Endothelial cell (in vitro differentiated cells): ENCODE results near the gene RASSF7. TPM values are rescaled to one million over a fixed set of nuclear protein-coding genes. Genes with fewer than 3 reads are reported as not detected.

ENCODE experiments used
- DNase-seq: peaks from one replicate; pipeline ENCODE4 v3.0.0; 2021; ENCODE audit warnings: low spot score
- H3K27ac Mint-ChIP-seq: one replicate; pipeline ENCODE4 v1.8.0; 2021; ENCODE audit warnings: mixed read lengths, inconsistent platforms; ENCODE audit not compliant: unreplicated experiment
- H3K27me3 Mint-ChIP-seq: one replicate; pipeline ENCODE4 v1.8.0; 2021; ENCODE audit warnings: mild to moderate bottlenecking, moderate library complexity, mixed read lengths, inconsistent platforms; ENCODE audit not compliant: unreplicated experiment
- H3K36me3 Mint-ChIP-seq: one replicate; pipeline ENCODE4 v1.8.0; 2021; ENCODE audit warnings: mild to moderate bottlenecking, low read depth, mixed read lengths, inconsistent platforms; ENCODE audit not compliant: unreplicated experiment
- H3K4me1 Mint-ChIP-seq: one replicate; pipeline ENCODE4 v1.8.0; 2021; ENCODE audit warnings: mild to moderate bottlenecking, mixed read lengths, inconsistent platforms; ENCODE audit not compliant: unreplicated experiment
- H3K4me3 Mint-ChIP-seq: one replicate; pipeline ENCODE4 v1.8.0; 2021; ENCODE audit warnings: mild to moderate bottlenecking, mixed read lengths, inconsistent platforms; ENCODE audit not compliant: unreplicated experiment
- H3K9me3 Mint-ChIP-seq: one replicate; pipeline ENCODE4 v1.8.0; 2021; ENCODE audit warnings: mixed read lengths, inconsistent platforms; ENCODE audit not compliant: unreplicated experiment
- total RNA-seq: library from RNA; stranded (reverse); fragmentation: NEBNext Ultra II Directional; extraction: Animal tissue kit (Norgen Biotek cat#: 25700); gene quantifications from one replicate; pipeline ENCODE4 v1.2.1, GENCODE V29; 2021; ENCODE audit not compliant: unreplicated experiment
- TF ChIP-seq, protein P1 (sequence below): fragments of 200-600 bp; sonication (generic); IDR thresholded peaks from one replicate; pipeline ENCODE4 v1.5.0; 2021; ENCODE audit warnings: antibody characterized with exemption; ENCODE audit not compliant: unreplicated experiment

Gene RASSF7
- total RNA-seq, 1 donor from 2014 or later, result 8.9 TPM

DNA sequence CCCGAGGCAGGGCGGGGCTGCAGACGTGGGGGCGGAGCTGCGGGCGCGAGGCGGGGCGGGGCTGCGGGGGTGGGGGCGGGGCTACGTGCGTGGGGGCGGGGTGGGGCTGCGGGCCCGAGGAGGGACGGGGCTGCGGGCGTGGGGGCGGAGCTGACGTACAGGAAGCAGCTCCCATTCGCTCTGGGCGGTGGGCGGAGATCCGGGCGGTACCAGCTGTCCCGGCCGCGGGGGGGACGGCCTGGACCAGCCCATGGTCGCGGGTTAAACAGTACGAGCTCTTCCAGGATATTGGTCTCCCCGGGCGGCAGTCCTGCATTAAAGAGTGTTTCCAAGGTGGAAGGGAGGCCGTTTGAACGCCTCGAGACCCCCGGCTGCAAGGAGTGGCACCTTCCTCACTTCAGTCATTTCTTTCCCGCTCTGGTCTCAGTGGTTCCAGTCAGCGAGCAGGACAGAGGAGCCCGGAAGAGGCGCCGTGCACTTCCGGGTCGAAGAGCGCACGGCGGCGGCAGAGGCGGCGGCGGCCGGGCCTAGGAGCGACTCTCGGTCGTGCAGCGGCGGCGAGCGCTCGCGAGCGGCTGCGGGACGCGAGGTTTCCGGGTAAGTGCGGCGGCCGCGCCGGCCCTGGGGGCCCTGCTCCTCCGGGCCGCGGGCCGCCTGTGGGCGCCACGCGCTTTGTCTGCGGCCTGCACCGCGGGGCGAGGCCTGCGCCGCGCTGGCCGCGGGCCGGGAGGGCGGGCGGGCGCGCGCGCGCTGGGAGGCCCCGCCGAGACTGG is 15.4 kb downstream of the RASSF7 start, which contains the start of gene PHRF1:
Gene PHRF1, plus strand, starts transcription at position 475 of the 773 bp plus-strand sequence. CDS start 5,043 bp downstream, outside the sequence.
- Mint-ChIP-seq H3K27ac (peak within 1 kb of the TSS; percentile 100), H3K4me3 (peak within 1 kb of the TSS; percentile 98), H3K27me3 (peaks cover 15% of the 10 kb centered on the region), H3K36me3 (peaks cover 7% of the 10 kb centered on the region), H3K9me3 (no peaks in the 10 kb centered on the region), H3K4me1 (peaks cover 21% of the 10 kb centered on the region)
- DNase-seq, result peak; percentile 91
- TF ChIP-seq, protein P1, sequence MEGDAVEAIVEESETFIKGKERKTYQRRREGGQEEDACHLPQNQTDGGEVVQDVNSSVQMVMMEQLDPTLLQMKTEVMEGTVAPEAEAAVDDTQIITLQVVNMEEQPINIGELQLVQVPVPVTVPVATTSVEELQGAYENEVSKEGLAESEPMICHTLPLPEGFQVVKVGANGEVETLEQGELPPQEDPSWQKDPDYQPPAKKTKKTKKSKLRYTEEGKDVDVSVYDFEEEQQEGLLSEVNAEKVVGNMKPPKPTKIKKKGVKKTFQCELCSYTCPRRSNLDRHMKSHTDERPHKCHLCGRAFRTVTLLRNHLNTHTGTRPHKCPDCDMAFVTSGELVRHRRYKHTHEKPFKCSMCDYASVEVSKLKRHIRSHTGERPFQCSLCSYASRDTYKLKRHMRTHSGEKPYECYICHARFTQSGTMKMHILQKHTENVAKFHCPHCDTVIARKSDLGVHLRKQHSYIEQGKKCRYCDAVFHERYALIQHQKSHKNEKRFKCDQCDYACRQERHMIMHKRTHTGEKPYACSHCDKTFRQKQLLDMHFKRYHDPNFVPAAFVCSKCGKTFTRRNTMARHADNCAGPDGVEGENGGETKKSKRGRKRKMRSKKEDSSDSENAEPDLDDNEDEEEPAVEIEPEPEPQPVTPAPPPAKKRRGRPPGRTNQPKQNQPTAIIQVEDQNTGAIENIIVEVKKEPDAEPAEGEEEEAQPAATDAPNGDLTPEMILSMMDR, result no peak

DNA sequence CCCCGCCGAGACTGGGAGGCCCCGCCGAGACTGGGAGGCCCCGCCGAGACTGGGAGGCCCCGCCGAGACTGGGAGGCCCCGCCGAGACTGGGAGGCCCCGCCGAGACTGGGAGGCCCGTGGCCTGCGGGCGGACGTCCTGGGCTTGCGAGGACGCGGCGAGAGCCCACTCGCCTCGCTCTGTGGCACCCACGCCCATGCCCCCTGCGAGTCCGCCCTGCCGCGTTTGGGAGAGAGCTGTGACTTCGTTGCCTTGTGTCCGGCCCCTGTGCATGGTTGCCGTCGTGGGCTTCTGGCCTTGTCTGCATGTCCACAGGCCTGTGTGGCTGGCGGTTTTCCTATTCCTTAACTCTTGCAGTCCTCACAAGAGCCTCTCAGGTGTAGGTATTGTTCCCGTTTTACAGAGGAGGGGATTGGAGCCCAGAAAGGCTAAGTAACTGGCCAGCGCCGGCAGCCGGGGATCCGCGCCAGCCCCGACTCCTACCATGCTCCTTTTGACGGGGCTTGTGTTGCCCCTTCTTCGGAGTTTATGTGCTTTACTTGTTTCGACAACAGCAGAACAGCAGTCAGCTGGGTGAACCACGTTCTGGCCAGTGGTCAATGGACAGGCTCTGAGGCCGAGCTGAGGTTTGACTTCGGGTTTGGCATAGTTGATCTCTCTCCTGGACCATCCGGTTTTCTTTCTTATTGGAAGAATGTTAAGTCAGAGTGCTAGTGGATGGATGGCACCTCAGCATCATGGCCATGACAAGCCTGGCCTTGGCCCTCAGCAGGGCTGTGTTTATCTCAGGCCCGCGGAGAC is 16.2 kb downstream of the RASSF7 start:
- TF ChIP-seq, protein P1, result no peak
- H3K27me3 Mint-ChIP-seq, result peaks cover 15% of the 10 kb centered on the region
- DNase-seq, result no peak
- peaks cover 7% of the 10 kb centered on the region for H3K36me3 Mint-ChIP-seq
- H3K9me3 Mint-ChIP-seq, result no peaks in the 10 kb centered on the region
- peak overlapping the region; percentile 88 for H3K27ac Mint-ChIP-seq
- H3K4me1 Mint-ChIP-seq, result peaks cover 21% of the 10 kb centered on the region
- H3K4me3 Mint-ChIP-seq, result peak overlapping the region; percentile 97

DNA sequence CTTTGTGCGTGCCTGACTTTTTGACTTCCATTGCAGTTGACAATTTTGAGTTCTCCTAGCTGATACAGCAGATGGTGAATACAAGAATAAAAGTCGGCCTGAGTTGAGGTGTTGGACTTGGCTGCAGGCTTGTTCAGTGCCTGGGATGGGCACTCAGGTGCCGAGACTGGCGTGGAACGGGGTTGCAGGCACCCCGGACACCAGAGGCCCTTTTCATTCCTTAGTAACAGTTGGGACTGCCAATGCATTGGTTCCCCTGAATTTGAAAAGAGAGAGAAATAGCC is 16.8 kb downstream of the RASSF7 start:
- peak overlapping the region; percentile 88 for H3K27ac Mint-ChIP-seq
- no peaks in the 10 kb centered on the region for H3K9me3 Mint-ChIP-seq

DNA sequence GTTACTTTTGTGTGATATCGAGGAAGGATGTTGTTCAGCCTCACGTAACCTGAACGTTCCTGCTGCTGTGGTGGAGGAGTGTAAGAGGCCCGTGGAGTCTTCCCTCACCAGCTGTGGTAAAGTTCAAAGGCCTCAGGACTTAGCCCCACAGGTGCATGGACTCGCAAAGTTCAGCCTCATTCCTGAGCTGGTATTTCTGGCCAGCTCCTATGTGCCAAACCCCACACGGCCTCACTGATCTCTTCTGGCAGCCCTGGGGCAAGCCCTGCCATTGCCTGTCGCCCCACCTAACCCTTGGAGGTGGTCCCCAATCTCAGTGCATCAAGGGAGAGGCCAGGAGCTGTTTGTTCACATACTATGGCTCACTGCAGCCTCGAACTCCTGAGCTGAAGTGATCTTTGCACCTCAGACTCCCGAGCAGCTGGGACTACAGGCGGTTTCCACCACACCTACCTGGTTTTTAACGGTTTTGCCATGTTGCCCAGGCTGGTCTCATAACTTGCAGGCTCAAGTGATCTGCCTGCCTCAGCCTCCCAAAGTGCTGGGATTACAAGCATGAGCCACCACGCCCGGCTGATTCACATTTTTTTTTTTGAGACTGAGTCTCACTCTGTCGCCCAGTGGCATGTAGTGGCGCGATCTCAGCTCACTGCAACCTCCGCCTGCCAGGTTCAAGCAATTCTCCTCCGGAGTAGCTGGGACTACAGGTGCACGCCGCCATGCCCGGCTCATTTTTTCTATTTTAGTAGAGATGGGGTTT is 17.7 kb downstream of the RASSF7 start:
- Mint-ChIP-seq H3K27ac (peak overlapping the region; percentile 42), H3K4me3 (no peak overlapping the region), H3K27me3 (peaks cover 12% of the 10 kb centered on the region), H3K9me3 (no peaks in the 10 kb centered on the region), H3K4me1 (peaks cover 21% of the 10 kb centered on the region), H3K36me3 (peaks cover 7% of the 10 kb centered on the region)
- TF ChIP-seq, protein P1, result no peak
- no peak for DNase-seq

More for the DNA sequence above, 16.8 kb downstream of the RASSF7 start:
- Mint-ChIP-seq H3K4me1 (peaks cover 21% of the 10 kb centered on the region), H3K27me3 (peaks cover 13% of the 10 kb centered on the region), H3K4me3 (peak overlapping the region; percentile 97), H3K36me3 (peaks cover 7% of the 10 kb centered on the region)
- TF ChIP-seq, protein P1, result no peak
- no peak for DNase-seq
